ENCODE data around the gene ADGRV1.
"Not testable (repeated sequence)": the region's sequence is repeated elsewhere in the genome, so short reads cannot be mapped to it uniquely, and the experiment has no call there.

Gene ADGRV1

GRCh38 chr5:91007251-91007650 lies 448.7 kb downstream of the ADGRV1 start:
- DNase-seq: no peak

DNA sequence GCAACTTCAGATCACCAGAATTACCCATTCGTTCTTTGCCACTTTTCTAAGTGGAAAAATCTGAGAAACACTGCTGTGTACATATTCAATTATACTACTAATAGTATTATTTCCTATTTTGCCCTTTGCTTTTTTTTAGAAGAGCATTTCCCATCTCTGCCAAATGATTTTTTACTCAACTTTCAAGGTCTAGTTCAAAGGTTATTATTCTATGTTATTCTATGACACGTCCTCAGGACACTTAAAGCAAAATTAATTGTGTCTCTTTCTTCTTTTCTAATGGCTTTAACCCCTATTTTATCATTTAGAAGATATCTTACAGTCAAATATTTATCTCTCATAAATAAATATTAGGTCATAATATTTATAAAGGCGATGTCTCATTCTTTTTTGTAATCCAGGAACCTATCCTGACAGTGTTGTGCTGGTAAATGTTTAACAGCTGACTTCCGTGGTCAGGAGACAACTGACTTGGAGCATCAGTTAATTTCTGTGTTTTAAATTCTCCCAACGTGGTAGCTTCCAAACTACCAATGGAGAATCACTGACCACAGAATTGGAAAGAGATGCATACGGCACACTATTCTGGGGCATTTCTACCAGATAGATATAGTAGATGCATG lies 449.3 kb downstream of the ADGRV1 start:
- no peak for DNase-seq

DNA sequence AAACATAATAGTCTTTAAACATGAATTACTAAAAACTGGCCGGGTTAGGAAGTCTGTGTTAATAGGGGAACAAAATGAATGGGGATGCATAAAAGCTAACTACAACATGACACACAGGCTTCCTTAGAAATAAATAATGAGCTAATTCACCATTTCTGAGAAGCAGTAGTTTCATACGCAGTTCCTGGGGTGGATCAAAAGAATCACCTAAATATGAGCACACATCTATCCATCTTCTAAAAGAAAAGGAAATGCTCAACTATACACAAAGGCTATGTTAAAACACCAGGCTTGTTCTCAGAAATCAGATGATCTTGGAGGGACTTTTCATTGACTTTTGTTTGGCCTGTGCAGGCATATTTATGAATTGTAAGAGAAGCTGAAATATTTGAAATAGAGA lies 451.5 kb downstream of the ADGRV1 start:
- DNase-seq: no peak

- no peak for DNase-seq
Observed at GRCh38 chr5:91011029-91011428, 452.4 kb downstream of the ADGRV1 start.

- not testable (repeated sequence) for DNase-seq
Observed at GRCh38 chr5:91012867-91013266, 454.3 kb downstream of the ADGRV1 start.

DNA sequence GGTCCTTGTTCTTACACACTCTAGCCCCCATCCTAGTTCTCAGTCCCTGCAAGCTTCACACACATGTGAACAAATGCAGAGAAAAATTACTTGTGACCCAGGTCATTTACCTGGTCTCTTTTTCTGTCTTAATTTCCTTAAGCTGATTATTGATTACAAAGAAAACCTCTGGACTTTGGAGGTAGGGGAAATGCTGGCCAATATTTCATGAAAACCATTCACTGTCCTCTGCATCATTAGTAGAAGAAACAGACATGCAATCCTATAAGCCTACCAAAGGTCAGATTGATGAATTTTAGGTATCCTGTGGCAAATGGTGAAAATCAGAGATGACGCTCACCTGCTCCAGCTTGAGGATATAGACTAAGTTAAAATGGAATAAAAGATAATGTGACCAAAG lies 457.7 kb downstream of the ADGRV1 start:
- no peak for DNase-seq

DNA sequence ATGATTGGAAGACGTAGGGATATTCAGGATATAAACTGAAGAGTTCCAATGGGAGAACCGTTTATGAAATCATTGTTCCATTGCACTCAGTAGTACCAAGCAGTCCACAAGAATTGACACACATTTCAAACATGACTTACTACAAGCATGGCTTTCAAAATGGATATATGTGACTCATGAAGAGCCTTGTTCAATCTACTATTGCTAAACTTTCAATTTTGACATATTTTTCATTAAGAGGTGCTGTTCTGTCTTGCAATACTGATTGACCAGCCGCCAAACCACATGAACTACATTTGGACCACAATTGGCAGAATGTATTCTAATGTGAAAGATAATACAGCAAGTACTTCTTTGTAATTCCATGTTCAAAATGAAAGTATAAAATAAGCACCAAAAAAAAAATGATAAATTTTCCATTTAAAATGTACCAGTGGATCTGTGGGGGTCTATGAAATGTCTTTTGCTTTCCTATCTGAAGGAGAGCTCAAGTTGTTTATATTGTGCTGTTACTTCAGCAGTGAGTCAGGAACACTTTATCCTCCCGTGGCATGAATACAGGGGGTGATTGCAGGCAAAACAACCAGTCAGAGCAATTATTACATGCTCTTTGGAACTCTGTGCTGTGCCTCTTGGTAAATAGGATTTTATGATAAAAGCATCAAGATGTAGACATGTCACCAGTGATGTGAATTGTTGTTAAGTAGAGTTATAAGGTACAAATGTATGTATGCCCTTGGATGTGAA lies 458.5 kb downstream of the ADGRV1 start:
- no peak for DNase-seq

- no peak for DNase-seq
Observed at GRCh38 chr5:91018200-91018599, 459.6 kb downstream of the ADGRV1 start.

DNA sequence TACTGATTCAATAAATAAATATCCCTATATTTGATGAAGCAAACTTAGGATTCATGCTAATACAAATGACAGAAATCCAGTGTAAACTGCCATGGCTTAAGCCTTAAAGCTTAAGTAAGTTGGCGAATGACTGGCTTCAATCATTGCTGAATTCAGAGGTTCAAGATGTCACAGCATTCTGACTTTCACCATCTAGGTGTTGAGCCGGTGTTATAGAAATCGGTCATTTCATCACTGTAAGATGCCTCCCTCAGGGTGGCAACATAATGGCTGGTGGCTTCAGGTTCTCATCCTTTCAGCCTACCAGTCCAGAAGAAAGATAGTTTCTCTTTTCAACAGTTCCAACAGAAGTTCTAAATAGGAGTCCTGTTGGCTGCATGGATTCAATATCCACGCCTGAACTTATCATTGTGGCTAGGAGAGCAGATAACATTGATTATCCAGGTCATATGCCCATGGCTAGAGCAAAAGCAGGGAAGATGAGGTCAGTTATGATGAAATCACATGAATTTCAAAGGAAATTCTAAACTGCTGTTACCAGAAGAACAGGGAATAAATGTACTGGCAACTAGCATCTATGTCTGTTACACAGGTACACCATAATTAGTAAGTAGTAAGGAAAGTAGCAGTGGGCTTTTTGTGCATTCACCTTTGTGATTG lies 460.2 kb downstream of the ADGRV1 start:
- no peak for DNase-seq

DNA sequence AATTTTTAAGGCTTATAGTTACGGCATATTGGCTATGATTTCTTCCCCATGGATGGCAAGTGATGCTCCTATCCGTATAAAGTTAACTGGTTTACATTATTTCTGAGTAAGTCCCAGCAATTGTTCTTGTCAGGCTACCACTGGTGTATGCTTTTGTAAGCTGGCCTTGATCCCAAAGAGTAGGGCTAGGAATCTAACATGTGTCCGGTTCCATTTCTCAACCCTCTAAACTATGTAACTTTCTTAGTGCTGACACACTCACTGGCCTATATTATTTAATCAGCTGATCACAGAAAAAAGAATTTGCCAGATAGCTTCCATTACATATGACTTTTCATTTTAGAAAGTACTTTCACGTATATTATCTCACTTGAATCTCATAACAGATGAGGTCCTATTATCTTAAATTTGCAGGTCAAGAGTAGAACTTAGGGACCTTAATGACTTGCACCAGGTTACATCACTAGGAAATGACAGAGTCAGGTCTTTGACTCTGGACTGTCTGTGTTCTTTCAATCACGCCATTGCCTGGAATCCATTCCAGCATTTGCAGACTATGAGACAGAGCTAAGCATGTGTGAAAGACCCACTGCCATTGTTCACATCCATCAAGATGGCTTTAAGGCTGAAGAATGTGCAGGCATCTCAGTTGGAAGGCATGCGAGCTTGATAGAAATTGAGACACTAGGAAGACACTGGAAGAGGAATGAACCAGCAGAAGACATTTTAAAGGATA lies 461.6 kb downstream of the ADGRV1 start:
- DNase-seq: no peak

GRCh38 chr5:91022518-91022917 lies 463.9 kb downstream of the ADGRV1 start:
- DNase-seq: peak; percentile 49 to 79

DNA sequence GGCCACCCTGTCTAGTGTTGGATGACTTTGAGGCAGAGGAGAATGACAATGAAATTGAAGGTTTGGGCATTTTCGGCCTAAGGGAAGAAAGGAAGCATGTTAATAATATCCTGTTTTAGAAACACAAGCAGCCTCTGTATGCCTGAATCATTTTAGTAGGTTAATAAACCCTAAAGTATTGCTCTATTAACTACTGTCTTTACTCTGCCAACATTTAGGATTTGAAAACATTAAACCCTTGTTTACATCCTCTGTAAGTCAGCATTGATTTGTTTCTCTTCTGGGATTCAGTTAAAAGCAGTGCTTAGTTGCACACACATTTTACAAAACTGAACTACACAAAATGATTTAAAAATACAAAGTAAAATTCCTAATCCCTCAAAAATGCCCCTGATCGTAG lies 465.6 kb downstream of the ADGRV1 start:
- DNase-seq: peak in 1 of 2 experiments; percentile 22

- DNase-seq: peak; percentile 18 to 78
Observed at GRCh38 chr5:91024727-91025126, 466.1 kb downstream of the ADGRV1 start.

GRCh38 chr5:91025449-91025848 lies 466.9 kb downstream of the ADGRV1 start:
- DNase-seq: peak in 1 of 2 experiments; percentile 4

DNA sequence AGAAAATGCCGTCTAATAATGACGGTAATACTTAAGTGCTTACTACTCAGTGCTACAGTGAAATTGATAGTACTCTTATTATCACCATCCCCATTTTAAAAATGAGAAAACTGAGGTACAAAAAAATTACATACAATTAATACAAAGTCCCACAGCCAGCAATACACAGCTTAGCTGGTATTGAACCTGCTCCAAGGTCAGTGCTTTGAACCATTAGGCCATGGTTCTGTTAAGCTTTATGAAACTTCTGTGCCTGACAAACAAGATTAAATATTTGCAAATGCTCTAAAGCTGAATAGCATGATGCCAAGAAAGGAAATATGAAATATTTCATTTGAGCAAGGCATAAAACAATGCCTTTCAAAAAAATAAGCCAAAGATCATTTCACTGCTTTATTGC lies 467.4 kb downstream of the ADGRV1 start:
- no peak for DNase-seq

DNA sequence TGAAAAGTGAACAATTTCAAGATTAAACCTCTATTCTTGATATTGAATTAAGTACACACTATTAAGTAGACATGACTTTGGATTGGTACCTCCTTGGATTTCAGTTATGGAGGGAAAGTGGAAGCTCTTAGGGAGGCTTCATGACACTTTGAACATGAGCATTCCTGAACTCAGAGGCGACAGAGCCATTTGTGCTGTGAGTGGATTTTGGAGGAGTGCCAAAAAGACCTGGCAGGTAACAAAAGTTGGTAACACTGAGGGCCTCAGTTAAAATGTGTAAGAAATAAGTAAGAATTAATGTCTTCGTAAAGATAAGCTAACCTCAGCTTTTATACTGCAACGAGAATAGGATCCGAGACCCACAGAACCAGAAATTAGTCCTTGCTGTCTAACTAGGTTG lies 467.9 kb downstream of the ADGRV1 start:
- no peak for DNase-seq

GRCh38 chr5:91027405-91028139 lies 469.0 kb downstream of the ADGRV1 start:
- peak; percentile 32 to 76 for DNase-seq

- peak in 1 of 2 experiments; percentile 20 for DNase-seq
Observed at GRCh38 chr5:91028499-91028956, 469.9 kb downstream of the ADGRV1 start.

GRCh38 chr5:91030521-91031401 lies 472.2 kb downstream of the ADGRV1 start:
- no peak for DNase-seq

- DNase-seq: no peak
Observed at GRCh38 chr5:91031402-91031752, 472.8 kb downstream of the ADGRV1 start.

GRCh38 chr5:91032125-91032524 lies 473.5 kb downstream of the ADGRV1 start:
- DNase-seq: no peak

DNA sequence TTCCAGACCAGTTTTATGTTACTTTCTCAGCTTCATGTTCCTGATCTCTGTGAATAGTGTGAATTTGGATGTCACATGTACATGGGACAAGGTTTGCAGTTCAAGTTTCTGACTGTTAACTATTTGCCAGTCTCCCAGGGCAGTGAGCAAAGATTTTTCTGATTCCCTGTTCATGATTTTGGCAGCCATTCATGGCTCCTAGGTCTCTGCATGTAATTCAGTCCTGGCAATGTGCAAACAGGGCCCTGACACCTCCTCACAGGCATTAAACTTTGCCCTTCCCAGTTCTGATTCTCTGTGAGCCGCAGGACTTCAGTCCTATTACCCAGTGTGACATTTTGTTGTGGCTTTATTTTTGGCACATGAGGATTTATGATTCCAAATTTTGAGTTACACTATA lies 474.8 kb downstream of the ADGRV1 start:
- DNase-seq: peak in 1 of 2 experiments; percentile 18

Data from NCI-H2081 (cell line).